ENCODE measurements around the gene TGIF2.
"Not testable (repeated sequence)": the region's sequence is repeated elsewhere in the genome, so short reads cannot be mapped to it uniquely, and the experiment has no call there.

Gene TGIF2

GRCh38 chr20:36547186-36548005 lies 26.0 kb upstream of the TGIF2 start:
- DNase-seq, result no peak

DNA sequence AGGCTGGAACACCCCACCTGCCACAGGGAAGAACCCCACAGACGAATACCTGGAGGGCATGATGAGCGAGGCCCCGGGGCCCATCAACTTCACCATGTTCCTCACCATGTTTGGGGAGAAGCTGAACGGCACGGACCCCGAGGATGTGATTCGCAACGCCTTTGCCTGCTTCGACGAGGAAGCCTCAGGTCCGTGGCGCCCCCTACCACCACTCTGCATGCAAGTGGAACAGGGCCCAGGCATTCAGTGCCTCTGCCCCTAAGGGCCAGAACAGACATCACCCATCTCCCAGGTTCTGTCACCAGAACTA lies 25.4 kb upstream of the TGIF2 start:
- no peak for DNase-seq

GRCh38 chr20:36548704-36549627 lies 24.4 kb upstream of the TGIF2 start:
- no peak for DNase-seq

DNA sequence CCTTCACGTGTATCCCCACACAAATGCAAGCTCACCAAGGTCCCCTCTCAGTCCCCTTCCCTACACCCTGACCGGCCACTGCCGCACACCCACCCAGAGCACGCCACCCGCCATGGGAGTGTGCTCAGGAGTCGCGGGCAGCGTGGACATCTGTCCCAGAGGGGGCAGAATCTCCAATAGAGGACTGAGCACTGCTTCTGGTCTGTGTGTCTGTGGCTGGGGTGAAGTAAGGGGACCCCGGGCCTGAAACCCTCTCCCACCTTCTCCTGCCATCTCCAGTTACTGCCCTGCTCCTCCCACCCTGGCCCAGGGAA lies 23.8 kb upstream of the TGIF2 start:
- no peak for DNase-seq

DNA sequence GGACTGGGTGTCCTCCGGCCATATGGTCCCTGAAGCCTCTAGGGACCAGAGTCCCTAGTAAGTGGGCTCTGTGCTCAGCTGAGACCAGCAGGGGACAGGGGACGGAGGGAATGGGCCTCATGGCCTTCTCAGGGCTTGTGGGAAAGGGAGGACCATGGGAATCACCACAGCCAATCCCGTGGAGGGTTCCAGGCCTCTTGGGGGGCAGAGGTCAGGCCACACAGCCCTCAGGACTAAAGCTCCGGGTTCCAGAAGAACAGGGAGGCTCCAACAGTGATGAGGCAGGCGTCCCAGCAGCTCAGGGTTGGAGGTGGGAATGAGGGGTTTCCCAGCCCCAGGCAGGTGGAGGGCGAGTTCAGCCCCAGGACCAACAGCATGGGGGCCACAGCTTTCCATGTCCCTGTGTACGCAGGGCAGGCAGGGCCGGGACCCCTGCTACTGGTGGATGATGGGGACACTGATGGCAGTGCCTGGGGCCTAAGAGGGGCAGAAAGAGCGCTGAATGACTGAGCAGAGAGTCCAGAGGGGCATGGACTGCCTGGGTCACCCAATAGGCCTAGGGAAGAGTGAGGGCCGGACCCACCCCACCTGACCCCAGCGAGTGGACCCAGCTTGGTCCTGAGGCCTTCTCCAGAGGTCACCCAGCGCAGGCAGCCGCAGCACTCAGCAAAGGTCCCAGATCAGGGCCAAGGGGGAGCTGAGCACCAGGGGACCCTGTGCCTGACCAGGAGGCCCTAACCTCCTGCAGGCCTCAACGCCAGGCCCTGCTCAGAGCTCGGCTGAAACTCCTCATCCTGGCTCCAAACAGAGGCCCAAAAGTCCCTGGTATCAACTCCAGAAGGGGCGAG lies 23.2 kb upstream of the TGIF2 start:
- no peak for DNase-seq

- no peak for DNase-seq
Measured at GRCh38 chr20:36550790-36551299, 22.6 kb upstream of the TGIF2 start.

- DNase-seq, result no peak
Measured at GRCh38 chr20:36555248-36555647, 18.1 kb upstream of the TGIF2 start.

DNA sequence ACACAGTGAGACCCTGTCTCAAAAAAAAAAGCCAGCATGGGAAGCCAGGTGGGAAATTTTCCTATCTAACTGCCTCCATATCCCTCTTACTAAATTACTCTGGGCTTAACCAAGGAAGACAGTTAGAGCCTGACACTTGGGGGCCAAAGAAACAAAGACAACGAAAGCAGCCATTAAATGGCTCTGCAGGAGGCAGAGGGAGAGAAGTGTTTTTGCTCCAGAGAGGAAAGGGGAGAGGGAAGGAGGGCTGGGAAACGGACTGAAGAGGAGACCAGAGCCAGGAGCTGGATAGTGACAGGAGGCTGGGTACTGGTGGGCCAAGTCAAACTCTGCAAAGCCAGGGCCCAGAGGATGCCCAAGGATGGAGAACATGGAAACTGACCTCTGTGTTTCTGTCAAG lies 10.7 kb upstream of the TGIF2 start:
- peak; percentile 27 for DNase-seq

DNA sequence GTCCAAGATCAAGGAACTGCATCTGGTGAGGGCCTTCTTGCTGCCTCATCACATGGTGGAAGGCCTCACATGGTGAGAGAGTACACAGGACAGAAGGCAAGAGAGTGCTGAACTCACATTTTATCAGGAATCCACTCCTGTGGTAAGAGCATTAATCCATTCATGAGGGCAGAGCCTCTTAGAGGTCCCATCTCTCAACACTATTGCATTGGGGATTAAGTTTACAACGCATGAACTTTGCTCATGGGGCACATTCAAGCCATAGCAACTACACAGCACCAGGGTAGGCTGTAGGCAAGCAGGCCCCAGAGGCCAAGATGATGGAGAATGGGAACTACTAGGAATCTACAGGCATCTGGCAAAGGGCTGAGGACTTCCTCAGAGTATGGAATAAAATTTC lies 10.0 kb upstream of the TGIF2 start:
- no peak for DNase-seq

DNA sequence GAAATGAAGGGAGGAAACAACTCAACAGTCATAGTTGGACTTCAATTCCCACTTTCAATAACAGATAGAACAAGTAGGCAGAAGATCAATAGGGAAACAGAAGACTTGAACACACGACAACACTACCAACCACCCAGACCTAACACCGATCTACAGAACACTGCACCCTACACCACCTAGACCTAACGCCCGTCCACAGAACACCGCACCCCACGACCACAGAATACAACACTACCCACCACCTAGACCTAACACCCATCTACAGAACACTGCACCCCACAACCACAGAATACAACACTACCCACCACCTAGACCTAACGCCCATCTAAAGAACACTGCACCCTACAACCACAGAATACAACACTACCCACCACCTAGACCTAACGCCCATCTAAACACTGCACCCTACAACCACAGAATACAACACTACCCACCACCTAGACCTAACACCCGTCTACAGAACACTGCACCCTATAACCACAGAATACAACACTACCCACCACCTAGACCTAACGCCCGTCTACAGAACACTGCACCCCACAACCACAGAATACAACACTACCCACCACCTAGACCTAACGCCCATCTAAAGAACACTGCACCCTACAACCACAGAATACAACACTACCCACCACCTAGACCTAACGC lies 9.2 kb upstream of the TGIF2 start:
- not testable (repeated sequence) for DNase-seq

DNA sequence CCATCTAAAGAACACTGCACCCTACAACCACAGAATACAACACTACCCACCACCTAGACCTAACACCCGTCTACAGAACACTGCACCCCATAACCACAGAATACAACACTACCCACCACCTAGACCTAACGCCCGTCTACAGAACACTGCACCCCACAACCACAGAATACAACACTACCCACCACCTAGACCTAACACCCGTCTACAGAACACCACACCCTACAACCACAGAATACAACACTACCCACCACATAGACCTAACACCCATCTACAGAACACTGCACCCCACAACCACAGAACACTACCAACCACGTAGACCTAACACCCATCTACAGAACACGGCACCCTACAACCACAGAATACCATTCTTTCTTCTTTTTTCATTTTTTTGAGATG lies 8.7 kb upstream of the TGIF2 start:
- DNase-seq, result not testable (repeated sequence)

DNA sequence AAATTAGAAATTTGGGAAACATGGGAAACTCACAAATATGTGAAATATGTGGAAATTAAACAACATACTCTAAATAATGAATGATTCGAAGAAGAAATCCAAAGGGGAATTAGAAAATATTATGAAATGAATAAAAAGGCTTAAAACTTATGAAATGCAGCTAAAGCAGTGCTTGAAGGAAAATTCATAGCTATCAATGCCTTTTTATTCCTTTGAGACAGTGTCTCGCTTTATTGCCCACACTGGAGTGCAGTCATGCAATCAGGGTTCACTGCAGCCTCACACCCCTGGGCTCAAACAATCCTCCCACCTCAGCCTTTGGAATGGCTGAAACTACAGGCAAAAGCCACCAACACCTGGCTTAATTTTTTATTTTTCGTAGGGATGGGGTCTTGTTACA lies 7.9 kb upstream of the TGIF2 start:
- no peak for DNase-seq

DNA sequence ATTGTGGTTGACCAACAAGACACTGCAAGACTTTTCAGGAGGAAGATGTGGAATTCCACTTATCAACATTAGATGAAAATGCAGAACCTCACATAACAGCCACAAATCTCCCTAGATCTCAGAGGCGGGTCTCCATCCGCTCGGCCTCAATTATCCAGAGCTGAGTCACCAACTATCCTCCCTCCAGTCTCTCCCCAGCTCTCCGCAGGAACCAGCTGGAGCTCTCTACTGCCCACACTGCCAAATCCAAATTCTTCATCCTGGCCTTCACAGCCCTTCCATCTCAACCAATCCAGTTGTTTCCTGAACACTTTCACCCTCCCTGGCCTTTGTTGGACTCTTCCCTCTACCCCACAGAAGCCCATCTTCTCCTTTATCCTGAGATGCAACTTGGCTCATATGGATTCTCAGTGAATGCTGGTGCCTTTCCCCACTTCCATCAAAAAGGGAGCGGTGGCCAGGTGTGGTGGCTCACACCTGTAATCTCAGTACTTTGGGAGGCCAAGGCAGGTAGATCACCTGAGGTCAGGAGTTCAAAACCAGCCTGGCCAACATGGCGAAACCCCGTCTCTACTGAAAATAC lies 3.5 kb upstream of the TGIF2 start:
- DNase-seq, result peak; percentile 10

DNA sequence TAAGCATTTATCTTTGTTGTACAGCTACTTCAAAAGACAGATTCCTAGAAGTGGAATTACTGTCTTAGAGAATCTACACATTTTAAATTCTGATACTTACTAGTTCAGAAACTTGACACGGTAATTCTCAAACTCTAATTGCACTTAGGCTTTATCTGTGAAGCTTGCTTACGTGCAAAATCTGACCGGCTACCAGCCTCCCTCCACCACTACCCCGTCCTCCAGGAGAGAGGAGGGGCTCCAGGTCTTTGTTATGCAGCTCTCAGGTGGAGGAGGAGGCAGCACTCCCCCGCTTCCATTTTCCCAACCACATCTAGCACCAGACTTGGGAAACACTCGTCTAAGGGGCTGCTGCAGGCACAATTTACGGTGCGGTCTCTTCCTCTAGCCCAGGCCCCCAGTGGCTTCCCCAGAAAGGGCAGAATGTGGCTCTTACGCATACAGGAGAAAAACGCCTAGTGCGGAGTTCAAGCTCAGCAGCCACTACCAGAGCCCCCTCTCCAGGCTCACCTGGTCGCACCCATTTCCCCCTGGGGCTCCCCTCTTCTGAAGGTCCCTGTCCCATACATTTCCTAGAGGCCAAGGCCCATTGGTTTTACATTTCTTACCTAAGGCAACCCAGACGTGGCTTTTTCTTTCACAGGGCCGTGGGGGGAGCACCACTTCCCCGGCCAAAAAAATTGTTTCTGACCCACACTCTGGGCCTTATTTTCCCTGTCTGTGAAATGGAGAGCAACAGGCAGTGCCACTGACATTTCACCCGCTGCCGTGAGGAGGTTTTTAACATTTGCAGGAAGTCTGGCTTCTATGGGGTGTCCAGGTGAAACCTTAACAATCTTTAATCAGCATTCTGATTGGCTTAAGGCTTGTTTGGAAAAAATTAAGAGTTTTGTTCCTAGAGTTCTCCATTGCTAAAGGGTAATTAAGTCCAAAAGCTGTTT lies 1.6 kb upstream of the TGIF2 start:
- DNase-seq, result no peak

DNA sequence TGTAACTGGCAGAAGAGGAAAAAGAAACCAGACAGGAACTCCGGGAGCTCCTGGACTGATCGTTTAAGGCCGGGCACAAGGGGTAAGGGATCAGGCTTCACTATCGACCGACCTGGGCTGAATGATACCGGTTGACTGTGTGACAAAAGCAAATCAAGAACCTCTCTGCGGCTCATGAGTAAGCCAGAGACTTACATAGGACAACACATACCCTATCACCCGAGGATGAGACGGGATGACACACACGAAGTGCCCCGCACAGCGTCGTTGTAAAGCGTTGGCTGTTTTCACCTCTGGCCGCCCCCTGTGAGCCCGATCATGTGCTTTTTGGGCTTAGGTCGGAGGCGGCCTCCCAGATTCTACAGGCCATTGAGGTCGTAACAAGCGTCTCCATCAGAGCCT lies 695 bp upstream of the TGIF2 start:
- DNase-seq, result no peak

GRCh38 chr20:36573798-36574365 lies 485 bp downstream of the TGIF2 start:
- DNase-seq, result peak; percentile 57

- peak; percentile 57 for DNase-seq
Measured at GRCh38 chr20:36574366-36575135, 1.2 kb downstream of the TGIF2 start.

DNA sequence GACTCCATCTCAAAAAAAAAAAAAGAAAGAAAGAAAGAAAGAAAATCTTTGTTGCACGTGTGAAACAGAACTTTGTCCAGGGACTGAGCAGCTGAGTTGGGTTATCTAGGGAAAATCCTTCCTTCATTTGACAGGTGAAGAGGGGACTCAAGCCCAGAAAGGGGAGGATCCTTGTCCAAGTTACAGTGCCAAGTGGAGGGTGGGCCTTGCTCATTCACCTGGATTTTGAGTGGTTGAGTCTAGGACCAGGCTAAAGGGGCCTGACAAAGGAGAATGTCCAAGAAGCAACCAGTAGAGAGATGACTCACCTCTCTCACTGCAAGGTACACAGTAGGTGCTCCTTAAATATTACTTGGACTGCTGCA lies 2.7 kb downstream of the TGIF2 start:
- DNase-seq, result no peak

DNA sequence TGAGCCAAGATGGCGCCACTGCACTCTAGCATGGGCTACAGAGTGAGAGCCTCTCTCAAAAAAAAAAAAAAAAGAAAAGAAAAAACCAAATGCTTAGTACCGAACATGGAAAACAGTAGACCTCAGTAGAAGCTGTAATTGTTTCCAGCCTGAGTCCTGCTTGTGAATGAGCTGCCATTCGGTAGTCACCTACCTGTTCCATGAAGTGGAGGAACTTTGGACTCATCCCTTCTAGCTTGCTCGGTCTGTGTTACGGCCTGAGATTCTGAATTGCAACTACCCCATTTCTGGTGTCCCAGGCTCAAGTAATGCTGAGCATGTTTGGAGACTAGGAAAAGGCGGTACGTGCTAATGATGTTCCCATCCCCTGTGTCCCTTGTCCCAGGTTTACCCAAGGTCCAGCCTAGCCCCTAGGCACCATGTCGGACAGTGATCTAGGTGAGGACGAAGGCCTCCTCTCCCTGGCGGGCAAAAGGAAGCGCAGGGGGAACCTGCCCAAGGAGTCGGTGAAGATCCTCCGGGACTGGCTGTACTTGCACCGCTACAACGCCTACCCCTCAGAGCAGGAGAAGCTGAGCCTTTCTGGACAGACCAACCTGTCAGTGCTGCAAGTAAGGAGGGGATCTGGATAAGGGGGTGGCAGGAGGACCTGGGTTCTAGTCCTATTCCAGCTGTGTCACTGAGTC lies 5.1 kb downstream of the TGIF2 start:
- no peak for DNase-seq

All from NCI-H69 (cell line).